ENCODE data around the gene PPP2R3B.
"Not testable (repeated sequence)": the region's sequence is repeated elsewhere in the genome, so short reads cannot be mapped to it uniquely, and the experiment has no call there.

PPP2R3B gene

DNA sequence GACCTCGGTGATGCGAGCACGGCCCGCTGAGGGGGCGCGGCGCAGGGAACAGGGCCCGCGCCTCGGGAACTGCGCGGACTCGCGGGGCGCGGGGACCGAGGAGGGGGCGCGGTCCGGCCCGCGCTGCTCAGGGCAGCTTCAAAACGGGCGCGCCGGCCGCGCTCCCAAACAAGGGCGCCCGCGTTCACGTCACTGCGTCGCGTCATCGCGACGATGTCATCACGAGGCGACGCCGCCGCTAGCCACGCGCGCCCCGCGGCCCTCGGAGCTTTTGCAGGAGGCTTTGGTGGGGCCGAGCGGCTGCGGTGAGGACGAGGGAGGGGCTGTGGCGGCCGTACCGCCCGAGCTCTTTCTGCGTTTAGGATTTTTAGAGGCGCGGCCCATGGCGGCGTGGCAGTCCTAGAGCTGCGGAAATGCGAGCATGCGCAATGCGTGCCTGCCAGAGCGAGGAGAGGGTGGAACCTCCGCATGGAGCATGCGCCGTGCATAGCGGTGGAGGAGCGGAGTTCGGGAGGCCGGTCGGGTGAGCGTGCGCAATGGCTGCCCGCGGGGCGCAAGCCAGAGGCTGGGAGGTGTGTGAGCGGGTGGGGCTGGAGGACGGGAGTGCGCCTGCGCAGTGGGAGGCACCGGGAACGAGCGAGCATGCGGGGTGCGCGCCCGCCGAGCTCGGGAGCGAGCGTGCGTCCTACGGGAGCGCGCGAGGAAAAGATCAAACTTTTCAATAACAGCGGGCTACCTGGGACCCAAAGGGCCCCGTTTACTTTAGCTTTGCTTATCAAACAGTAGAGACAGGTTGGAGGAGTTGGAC is at the start of gene PPP2R3B:
TSS of gene PPP2R3B (minus strand) at position 140 of the 808 bp plus-strand sequence. CDS start 216 bp downstream, outside the sequence.
- DNase-seq = peak; percentile 97 to 98

- DNase-seq = no peak
Measured at GRCh38 chrX:435536-436122, 48.9 kb upstream of the PPP2R3B start.

DNA sequence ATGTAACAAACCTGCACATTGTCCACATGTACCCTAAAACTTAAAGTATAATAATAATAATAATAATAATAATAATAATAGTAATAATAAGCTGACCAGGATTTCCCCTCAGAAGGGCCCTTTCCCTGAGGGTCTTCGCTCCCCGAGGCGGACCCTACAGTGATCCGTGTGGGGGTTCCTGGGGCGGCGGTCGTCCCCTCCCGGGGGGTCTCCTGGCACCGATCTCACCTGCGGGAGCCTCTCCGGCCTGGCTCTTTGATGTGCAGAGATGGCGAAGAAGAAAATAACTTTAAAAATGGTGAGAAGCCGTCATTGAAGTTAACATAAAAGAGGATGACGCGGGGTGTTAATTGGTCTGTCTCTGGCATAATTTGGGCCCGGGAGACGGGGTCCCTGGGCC is 48.2 kb upstream of the PPP2R3B start:
- DNase-seq = no peak

DNA sequence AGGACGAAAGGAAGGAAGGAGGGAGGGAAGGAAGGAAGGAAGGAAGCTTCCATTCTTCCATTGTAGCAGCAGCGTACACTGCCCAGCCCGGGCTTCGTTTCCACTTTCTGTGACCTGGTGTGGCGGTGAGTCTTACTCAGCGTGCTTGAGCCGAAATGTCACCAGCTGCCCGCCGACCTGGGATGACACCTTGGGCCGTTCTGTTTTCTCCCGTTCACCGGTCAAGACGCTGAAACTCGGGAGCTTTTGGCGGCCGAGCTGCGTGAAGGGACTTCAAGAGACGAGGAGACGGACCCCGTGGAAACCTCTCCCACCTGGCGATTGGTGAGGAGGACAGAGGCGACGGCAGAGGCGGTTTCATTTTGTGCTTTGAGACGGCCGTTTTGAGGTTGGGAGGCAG is 47.1 kb upstream of the PPP2R3B start:
- DNase-seq = no peak

DNA sequence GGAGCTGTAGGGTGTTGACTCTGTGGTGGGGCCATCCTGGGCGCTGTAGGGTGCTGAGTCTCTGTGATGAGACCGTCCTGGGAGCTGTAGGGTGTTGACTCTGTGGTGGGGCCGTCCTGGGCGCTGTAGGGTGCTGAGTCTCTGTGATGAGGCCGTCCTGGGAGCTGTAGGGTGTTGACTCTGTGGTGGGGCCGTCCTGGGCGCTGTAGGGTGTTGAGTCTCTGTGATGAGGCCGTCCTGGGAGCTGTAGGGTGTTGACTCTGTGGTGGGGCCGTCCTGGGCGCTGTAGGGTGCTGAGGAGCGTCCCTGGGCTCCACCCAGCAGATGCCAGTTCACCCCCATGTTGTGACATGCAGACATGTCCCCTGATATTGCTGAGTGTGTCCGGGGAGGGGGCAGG is 46.0 kb upstream of the PPP2R3B start:
- not testable (repeated sequence) for DNase-seq

DNA sequence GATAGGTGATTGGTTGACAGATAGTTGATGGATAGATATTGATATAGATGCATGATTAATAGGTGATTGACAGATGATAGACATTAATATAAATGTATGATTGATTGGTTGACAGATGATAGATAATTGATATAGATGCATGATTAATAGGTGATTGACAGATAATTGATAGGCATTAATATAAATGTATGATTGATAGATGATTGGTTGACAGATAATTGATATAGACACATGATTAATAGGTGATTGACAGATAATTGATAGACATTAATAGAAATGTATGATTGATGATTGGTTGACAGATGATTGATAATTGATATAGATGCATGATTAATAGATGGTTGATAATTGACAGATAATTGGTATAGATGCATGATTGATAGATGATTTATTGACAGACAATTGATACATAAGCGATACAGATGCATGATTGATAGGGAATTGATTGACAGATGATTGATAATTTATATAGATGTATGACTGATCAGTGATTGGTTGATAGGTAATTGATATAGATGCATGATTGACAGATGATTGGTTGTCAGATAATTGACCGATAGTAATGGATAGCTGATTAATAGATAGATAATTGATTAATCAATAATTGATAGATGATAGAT is 44.9 kb upstream of the PPP2R3B start:
- no peak for DNase-seq

DNA sequence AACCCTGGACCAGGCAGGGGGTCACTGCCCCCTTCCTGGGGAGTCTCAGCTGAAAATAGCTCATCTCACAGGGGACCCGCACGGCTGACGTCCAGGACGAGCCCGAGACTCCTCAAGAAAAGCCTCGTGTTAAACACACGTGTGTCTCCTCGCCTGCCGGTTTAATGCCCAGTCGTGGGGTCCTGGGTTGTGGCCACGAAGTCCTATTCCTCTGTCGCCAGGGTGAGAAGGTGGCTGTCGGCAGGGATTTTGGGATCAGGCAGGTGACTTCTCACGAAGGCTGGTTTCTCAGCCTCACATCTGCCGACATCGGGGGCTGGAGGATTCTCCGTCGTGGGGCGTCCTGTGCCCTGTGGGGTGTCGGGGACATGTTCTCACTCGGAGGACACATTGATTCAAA is 44.3 kb upstream of the PPP2R3B start:
- no peak for DNase-seq

DNA sequence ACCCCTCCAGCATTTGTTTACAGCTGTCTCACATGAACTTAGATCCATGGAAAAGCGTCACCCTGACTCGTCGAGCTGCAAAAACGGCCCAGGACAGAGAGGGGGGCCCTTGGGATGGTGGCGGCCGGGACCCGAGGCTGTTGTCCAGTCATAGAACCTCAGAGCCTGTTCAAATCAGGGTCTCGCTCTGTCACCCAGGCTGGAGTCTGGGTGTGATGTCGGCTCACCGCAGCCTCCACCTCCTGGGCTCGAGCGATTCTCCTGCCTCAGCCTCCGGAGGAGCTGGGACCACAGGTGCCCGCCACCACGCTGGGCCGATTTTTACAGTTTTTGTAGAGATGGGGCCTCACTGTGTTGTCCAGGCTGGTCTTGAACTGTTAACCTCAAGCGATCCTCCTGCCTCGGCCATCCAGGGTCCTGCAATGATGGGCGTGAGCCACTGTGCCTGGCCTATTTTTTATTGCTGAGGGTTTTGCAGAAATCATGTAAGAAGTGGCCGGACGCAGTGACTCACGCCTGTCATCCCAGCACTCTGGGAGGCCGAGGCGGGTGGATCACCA is 42.6 kb upstream of the PPP2R3B start:
- no peak for DNase-seq

DNA sequence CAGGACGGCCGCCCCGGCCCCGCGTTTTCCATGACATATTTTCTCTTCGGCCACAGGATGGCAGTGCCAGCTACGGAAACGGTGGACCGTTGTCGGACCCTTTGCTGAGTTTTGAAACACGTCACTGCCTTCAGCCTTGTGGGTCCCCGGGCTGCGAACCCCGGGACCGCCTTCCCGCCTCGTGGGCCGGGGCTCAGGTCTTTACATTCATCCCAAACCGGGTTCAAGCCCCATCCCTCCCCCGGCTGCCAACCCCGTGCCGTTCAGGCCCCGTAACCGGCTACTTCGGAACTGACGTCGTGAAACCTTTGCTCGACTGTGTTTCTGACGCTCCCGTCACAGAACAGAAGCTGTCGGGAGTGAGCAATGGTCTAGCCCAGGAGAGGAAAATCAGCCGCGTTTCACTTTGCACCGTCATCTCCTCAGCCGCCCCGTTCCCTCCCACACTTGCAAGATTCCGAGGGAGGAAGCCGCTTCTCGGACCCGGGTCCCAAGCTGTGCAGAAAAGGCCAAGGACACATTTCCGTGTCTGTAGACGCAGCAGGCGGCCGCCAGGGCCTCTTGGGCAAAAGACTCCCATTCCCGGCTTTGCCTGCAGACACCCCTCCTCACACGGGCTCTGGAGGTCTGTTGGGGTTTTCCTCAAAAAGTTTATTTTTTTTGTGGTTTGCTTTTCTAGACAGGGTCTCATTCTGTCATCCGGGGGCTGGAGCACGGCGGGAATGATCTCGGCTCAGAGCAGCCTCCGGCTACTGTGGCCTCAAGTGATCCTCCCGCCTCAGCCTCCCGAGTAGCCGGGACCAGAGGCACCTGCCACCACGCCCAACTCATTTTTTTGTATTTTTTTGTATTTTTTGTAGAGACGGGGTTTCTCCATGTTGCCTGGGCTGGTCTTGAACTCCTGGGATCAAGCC is 41.4 kb upstream of the PPP2R3B start:
- DNase-seq = peak in 1 of 2 donors; percentile 32

DNA sequence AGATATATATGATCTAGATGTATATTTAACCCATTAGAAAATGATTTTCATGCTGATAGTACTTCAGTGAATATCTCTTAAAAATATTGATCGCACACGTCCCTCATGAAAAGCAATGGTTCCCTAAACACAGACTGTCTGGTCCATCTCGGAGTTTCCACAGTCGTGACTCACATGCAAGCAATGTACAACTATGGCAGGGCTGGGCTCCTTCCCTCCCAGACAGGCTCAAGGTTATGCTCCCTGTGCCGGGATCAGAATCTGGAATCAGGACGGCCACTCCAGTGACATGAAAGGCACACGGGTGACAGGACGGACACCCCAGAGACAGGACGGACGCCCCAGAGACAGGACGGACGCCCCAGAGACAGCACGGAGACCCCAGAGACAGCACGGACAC is 40.2 kb upstream of the PPP2R3B start:
- DNase-seq = no peak

DNA sequence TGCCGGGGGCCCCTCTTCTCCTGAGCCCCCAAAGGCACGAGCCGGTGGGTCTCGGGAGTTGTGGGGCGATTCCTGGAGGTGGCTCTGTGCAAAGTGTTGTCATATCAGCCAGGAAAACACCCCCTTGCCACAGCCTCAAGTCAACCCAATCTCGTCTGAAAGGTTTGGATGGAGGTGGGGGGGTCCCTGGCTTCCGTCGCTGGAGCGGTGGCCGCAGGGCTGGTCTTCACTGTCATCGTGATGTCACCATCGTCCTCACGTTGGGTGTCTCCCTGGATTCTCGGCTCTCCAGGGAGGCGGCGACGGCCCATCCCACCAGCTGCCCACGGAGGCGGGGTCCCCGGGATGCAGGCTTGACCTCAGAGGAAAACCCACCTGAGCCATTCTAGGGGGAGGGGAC is 38.3 kb upstream of the PPP2R3B start:
- no peak for DNase-seq

- no peak for DNase-seq
Measured at GRCh38 chrX:421646-422391, 35.1 kb upstream of the PPP2R3B start.

DNA sequence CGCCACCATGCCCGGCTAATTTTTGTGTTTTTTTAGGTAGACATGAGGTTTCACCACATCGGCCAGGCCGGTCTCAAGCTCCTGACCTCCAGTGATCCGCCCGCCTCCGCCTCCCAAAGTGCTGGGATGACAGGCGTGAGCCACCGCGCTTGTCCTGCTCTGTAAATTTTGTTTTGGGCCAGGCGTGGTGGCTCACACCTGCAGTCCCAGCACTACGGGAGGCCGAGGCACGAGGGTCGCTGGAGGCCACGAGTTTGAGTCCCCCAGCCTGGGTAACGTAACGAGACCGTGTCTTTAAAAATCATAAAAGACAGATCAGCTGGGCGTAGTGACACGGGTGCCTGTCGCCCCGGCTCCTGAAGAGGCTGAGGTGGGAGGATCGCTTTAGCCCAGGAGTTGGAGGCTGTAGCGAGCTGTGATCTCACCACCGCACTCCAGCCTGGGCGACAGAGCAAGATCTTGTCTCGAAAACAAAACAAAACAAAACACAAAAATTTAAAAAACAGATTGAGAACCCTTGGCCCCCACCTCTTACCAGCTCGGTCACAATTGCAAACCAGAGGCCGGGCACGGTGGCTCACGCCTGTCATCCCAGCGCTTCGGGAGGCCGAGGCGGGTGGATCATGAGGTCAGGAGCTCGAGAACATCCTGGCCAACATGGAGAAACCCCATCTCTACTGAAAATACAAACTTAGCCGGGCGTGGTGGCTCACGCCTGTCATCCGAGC is 34.0 kb upstream of the PPP2R3B start:
- no peak for DNase-seq

- DNase-seq = no peak
Measured at GRCh38 chrX:418927-419729, 32.4 kb upstream of the PPP2R3B start.

DNA sequence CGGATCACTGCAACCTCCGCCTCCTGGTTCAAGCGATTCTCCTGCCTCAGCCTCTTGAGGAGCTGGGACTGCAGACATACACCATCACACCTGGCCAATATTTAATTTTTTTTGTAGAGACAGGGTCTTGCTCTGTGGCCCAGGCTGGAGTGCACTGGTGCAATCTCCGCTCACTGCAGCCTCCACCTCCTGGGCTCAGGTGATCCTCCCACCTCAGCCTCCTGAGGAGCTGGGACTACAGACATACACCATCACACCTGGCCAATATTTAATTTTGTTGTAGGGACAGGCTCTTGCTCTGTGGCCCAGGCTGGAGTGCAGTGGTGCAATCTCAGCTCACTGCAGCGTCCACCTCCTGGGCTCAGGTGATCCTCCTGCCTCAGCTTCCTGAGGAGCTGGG is 28.8 kb upstream of the PPP2R3B start:
- DNase-seq = not testable (repeated sequence)

GRCh38 chrX:413322-414201 is 26.9 kb upstream of the PPP2R3B start:
- DNase-seq = no peak

DNA sequence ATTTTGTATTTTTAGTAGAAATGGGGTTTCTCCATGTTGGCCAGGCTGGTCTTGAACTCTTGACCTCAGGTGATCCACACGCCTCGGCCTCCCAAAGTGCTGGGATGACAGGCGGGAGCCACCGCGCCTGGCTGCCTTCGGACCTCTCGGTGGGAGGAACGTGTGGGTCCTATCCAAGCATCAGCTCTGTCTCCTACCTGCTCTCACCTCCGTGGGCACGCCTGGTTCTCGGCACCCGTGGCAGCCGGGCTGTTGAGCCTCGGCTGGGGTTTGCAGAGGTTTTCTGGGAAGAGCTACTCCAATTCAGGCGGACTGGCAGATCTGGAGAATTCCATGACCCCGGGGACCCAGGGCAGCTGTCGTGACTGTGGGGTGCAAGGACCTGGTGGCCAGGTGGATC is 23.6 kb upstream of the PPP2R3B start:
- DNase-seq = no peak

DNA sequence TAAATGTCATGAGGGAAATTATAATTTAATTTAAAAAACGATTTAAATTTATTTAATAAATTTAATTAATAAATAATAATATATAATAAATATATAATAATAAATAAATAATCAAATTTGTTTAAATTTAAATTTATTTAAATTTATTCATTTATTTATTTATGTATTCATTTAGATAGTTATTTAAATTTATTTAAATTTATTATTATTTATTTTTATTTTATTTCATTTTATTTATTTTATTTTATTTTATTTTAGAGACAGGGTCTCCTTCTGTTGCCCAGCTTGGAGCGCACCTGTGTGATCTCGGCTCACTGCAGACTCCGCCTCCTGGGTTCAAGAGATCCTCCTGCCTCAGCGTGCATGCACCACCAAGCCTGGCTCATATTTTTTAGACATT is 18.4 kb upstream of the PPP2R3B start:
- no peak for DNase-seq

GRCh38 chrX:404656-405055 is 17.9 kb upstream of the PPP2R3B start:
- DNase-seq = no peak
